ELF-1 (cell line): ENCODE data around the gene GRIK4.
A peak's percentile ranks its signal among the peaks of the same experiment; 100 is the strongest.

Experiments used
- DNase-seq: peaks from one replicate; pipeline ENCODE4 v3.0.0-alpha.2; 2016; ENCODE audit warnings: low read depth, low spot score

The GRIK4 gene

GRCh38 chr11:120707098-120707497 is 195.6 kb downstream of the GRIK4 start:
- no peak for DNase-seq

DNA sequence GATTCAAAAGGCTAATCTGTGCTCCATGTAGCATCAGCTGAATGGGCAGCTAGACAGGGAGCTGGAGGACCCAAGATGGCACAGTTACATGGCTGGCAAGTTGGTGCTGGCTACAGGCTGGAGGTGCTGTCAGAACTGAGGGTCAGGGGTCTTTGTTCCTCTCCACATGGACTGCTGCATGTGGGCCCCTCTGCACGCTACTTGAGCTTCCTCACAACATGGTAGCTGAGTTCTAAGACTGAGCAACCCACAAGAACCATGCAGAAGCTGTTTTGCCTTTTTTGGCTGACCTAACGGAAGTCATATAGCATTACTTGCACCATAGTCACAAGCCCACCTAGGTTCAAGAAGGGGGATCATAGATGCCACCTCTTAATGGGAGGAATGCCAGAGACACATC is 196.1 kb downstream of the GRIK4 start:
- DNase-seq, result no peak

DNA sequence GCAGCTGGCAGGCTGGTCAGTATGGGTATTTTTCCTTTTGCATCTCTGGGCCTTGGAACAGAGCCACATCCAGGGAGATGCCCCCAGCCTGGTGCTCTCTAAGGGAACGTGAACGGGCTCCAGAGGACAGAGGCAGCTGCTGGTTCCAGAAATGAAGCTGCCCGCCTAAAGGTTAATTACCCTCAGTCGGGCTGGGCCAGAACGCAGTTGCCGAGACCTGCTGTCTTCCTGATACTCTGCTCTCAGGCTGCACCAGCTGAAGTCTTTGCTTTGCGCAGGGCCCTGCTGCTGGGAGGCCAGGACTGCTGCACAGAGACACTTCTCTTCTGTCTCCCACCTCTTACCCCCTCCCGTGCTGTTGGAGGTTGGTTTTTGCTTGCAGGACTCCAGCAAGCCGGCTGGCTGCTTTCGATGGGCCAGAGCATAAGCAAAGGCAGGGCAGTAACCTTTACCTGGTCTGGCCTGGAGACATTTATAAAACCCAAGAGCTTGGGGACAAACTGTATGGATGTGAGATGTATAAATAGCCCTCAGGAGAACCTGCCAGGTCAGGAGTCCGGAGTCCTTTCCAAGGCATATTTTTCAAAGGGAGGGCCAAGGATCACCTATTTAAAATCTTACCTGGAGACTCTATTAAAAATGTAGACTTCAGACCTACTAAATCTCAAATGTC is 197.1 kb downstream of the GRIK4 start:
- DNase-seq, result no peak

GRCh38 chr11:120709808-120710207 is 198.3 kb downstream of the GRIK4 start:
- no peak for DNase-seq

DNA sequence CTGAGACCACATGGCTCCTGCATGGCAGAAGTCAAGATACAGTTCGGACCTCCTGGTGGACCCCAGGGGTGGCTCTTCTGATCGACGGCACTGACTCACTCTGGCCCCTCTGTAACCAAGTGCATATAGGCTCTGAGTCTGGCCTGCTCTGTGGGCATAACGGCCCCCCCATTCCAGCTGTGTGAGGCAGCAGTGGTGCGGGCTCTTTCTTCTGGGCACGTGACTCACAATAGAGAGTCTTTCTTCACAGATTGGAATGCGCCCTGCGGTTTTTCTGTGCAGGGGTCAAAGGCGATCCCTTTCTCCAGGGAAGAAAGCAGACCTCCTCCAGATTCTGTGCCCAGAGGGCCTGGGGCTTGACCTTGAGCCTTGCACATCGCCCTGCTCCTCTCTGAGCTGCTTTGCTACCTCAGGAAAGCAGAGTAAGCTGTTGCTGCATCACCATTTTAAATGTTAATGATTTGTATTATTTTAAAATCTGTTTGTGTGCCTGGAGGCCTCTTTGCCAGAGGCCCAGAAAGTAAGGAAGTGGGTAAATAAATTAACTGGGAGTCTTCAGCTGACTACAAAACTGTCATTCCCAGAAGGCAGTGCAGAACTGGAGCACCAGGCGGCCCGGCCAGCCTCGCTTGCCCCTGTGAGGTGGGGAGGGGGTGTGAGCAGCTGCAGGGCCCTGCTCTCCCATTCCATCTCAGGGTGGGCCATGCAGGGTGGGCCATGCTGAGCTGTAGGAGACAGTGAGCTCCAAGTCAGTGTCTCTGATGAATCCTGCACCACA is 199.0 kb downstream of the GRIK4 start:
- DNase-seq, result peak; percentile 92

- DNase-seq, result no peak
Measured at GRCh38 chr11:120712014-120712413, 200.5 kb downstream of the GRIK4 start.

DNA sequence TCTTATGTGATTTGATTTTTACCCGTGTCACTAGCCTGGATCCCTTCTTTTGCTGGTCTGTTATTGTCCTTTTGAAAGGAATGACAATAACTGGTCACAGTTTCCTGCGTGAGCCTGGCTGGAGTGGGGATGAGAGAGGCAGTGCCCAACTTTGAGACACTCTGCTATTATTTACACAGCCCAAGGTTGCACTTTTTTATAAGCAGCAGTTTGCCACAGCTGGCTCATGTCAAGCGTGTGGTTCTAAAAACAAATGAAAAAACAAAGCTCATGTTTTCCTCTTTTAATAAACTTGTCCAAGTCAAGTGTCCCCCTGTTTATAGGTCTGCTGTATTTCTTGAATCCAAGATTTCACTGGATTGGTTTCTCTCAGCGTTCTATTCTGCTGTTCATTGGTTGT is 201.3 kb downstream of the GRIK4 start:
- DNase-seq, result no peak

DNA sequence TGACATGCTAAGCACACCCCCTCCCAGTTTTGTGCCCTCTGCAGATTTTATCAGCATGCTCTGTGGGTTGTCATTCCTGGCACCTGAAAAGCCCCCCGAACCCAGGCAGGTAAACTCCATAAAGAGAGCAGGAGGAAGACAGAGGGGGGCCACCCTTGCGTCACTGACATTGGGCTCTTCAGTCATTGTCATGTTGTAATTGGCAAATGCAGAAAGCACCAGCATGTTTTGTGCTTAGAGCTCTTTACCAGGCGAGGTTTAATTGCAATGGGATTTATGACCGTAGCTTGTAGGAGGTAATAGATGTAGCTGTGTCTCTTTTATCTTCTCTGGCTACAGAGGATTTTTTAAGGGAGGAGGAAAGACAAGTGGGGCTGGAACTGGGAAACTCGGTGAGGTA is 201.7 kb downstream of the GRIK4 start:
- DNase-seq, result no peak

DNA sequence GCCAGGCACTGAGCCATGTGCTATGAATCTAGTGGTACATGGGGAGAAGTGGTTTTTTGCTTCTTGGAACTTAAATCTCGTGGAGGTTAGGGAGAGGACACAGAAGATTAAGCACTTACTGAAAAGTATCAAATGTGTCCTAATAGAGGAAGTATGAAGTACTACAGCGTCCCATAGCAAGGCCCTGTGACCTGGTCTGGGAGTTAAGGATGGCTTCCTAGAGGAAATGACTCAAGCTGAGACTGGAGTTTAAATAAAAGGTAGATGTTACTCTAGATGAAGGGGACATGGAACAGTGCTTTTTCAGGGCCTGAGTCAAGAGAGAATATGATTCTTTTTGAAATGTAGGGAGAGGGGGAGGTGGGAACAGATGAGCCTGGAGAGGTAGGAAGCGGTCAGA is 202.9 kb downstream of the GRIK4 start:
- DNase-seq, result no peak

DNA sequence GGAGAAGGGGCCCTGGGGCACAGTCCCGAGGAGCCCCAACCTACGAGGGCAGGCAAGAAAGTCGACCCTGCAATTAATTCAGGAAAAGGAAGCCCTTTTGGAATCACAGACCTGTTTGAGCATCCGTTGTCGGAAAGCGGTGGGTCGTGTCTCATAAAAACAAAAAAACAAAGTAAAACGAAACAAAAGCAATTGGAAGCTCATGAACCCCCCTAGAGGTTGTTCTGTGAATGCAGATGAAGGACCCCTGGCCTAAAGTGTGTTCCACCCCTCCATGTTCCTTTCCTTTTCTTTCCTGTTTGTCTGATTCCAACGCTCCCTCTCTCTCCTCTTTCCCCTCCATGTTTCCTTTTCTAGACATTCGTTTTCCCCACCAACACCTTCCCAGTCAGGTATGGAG is 203.7 kb downstream of the GRIK4 start:
- no peak for DNase-seq

DNA sequence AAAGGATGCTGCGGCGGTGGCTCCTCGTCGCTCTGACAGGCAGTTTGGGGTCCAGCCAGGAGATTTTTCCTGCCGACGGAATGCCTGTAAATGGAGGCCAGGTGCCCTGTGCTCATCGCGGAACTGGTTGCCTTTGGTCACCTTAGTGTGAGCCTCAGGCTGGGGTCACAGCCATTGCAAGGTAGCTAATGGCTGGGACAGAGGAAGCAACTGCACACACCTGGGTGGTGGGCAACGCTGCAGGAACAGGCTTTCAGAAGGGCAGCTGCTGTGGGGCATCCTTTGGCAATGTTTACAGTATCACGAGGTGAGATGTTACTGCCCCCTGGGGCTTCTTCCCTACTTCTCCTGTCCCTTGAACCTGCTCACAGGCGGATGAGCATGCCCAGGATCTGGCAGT is 205.5 kb downstream of the GRIK4 start:
- no peak for DNase-seq

- DNase-seq, result no peak
Measured at GRCh38 chr11:120717623-120718022, 206.1 kb downstream of the GRIK4 start.

DNA sequence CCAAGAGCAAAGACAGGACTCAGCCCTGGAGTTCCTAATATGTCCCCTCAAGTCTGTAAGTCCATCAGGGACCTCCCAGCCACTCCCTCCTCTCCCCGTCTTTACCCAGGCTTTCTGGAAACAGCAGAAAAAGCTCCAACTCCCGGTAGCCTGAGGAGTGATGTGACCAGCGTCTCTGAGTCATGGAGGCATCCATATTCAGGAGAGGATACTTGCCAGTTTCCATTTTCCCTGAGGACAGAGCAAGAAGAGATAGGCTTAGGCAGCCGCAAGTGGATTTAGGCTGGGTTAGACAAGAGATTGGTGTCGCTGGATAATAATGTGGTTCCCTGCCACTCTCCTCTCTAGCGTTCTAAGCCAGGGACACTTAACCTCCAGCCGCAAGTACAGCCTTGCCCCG is 206.6 kb downstream of the GRIK4 start:
- DNase-seq, result no peak

GRCh38 chr11:120719348-120719747 is 207.8 kb downstream of the GRIK4 start:
- DNase-seq, result no peak

DNA sequence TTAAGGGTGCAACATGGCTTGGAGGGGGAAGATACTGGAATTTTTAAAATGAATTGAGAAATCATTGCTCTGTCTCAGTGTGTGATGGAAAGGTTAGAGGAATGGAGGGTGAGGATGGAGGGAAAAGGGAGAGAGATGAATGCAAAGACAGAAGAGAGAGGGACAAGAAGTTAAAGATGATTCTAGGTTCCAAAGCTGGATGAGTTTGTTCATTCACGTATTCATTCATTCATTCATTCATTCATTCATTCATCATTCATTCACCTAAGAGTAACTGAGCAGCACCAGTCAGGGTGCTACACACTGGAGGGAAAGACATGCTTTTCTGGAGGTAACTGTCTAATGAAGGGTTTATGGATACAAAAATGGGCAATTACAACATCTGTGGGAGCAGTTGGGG is 209.2 kb downstream of the GRIK4 start:
- no peak for DNase-seq

DNA sequence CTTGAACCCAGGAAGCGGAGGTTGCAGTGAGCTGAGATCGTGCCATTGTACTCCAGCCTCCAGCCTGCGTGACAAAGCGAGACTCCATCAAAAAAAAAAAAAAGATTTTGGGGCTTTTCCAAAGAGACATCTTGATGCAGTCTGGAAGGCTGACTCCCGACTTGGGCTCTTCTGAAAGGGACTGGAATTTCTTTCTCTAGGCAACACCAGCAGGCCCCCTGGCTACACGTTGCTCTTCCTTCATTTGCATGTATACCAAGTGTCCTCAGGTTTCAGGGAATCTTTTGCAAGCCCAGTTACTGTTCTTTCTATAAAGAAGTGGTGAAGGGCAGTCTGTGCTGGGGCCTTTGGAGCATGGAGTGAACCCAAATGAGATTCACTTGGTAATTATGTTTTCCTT is 211.0 kb downstream of the GRIK4 start:
- DNase-seq, result peak; percentile 66

- DNase-seq, result no peak
Measured at GRCh38 chr11:120723751-120724150, 212.2 kb downstream of the GRIK4 start.

DNA sequence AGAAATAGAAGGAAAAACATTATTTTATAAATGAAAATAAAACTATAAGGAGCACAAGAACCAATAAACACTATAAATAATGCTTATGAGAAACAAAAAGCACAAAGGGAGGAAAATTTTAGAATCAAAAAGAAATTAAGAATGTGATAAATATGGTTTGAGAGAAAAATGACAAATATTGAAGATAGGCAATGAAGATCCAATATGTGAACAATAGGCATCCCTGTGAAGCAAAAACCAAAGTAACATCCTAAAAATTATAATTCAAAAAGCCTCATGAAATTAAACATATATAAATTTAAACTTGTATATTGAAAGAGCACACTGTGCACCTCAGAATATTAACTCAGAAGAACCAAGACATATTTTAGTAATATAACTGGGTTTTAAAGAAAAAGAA is 216.2 kb downstream of the GRIK4 start:
- no peak for DNase-seq

- no peak for DNase-seq
Measured at GRCh38 chr11:120735035-120735434, 223.5 kb downstream of the GRIK4 start.

DNA sequence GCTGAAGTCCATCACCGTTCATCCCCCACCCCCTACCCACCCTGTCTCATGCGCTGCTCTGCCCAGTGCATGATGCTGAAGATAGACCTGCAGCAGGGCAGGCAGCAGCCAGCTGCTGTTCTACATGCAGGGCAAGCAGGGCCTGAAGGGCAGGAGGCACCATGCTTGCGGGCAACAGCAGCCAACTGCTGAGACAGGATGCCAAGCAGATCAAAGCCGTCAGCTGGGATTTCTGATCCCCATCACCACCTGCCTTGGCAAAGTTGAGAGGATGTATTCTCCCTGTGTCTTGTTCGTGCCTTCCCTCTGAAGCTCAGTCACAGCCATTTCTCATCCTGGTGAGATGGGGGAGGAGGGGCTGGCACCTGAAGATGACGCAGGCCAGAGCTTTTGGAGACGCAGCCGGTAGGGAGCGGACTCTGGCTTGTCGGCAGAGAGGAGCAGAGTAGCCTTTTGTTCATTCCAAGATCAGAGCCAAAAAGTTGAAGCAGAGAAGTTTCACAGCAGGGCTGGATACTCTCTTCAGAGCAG is 227.0 kb downstream of the GRIK4 start:
- no peak for DNase-seq

DNA sequence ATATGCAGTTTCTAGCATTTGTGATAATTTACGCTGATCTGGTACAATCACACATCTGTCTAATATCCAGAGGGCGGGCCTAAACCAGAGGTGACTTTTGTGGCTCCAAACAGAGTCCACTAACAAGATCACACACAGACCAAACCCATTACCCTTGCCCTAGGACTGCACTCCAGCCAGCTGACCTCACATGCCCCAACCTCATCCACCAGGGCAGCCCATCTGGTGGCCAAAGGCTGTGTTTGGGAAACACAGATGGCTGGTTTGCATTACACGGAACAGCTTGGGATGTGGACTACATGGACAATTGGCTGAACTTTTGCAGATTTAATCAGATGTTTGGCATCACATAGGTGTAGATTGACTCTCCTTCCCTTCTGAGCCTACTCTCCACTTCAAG is 228.2 kb downstream of the GRIK4 start:
- no peak for DNase-seq

DNA sequence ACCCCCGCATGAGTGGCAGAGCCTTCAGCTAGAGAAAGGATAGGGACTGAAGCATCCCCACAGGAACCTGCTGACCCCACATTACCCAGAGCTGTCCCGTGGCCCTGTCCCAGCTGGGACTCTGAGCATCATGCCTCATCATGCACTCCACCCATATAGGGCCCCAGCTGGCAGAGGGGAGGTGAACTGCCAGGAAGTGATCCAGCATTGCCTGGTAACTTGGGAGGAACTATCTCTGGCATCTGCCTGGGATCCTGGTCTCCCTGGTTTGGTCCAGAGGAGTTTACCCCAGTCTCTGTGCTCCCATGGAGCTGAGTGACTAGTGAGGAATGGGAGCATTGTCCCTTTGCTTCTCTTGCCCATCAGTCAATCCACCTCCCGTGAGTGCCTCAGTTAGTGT is 228.8 kb downstream of the GRIK4 start:
- DNase-seq, result no peak
